Measurements from ENCODE around the gene NELFE. TPM values are rescaled to one million over a fixed set of nuclear protein-coding genes. Genes with fewer than 3 reads are reported as not detected.

The NELFE gene
- total RNA-seq, 2 experiments from 2014 or later = 65.2 to 72.3 TPM

DNA sequence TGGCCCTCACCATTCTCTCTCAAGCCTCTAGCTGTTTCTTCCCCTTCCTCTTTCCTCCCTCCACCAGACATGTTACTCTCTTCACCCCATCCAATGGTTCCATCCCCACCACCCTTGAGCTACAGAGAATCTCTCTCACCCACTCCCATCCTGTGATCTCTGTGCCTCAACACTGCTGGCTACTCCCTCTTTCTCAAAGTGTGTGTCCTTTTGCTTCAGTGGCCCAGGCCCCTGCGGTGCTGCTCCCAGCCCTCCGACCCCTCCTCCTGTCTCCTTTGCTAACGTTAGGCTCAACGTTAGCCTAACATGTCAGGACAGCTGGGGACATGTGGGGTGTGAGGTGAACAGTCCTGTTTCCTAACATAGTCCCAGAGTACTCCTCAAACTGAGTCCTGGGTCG, 5.9 kb downstream of the NELFE start:
- Mint-ChIP-seq H3K4me1 (peaks cover 10% of the 10 kb centered on the region), H3K9me3 (no peaks in the 10 kb centered on the region), H3K36me3 (ENCODE audit: low read depth) (peaks cover 45% of the 10 kb centered on the region), H3K27ac (no peak overlapping the region), H3K27me3 (no peaks in the 10 kb centered on the region), H3K4me3 (no peak overlapping the region)
- DNase-seq = no peak
- ChIA-PET CTCF (interaction anchor here (0.8 to 1.9 kb wide), 6 partner anchors 10 to 131 kb away, joined by 3 to 9 read pairs (median 4); partner anchors contain the start of gene DXO), POLR2A (interaction anchor here (1.4 kb wide), 1 partner anchor 55 kb away, joined by 3 read pairs; the partner anchor contains the start of gene EHMT2)

DNA sequence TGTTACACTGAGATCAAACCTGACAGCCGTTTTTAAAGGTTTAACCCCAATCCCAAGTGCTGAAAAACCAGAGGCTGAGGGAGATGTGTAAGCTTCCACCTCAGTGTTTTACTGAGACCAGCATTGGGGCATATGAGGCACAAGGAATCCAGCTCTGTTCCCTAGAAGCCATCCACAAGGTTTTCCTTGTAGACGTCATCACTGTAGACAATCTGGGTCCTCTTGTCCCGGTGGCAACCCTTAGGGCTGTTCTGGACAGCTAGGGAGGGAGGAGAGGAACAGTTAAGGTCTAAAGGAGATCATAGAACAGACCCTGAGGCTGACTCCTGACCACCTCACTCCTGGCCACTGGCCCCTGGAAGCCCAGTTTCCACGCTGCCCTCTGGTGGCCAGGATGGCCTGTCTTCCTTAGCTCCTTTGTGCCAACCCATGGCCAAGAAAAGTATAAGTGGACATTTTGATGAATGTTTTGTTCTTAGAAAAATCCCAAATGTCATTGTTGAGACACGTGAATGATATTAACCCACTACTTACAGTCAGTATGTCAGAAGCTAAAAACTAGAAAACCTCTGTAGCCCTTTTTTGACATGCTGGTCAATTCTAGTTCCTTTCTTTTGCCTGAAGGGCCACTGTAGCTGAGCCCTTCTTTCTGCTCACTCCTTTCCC, 6.5 kb downstream of the NELFE start:
- H3K27ac Mint-ChIP-seq = no peak overlapping the region
- H3K27me3 Mint-ChIP-seq = no peaks in the 10 kb centered on the region
- H3K36me3 Mint-ChIP-seq (ENCODE audit: low read depth) = peaks cover 43% of the 10 kb centered on the region
- DNase-seq = peak; percentile 44
- POLR2A ChIA-PET = interaction anchor here (1.4 kb wide), 1 partner anchor 55 kb away, joined by 3 read pairs; the partner anchor contains the start of gene EHMT2
- no peaks in the 10 kb centered on the region for H3K9me3 Mint-ChIP-seq
- H3K4me1 Mint-ChIP-seq = peaks cover 3% of the 10 kb centered on the region
- CTCF ChIA-PET = interaction anchor here (0.8 to 1.9 kb wide), 9 partner anchors 9 to 132 kb away, joined by 3 to 9 read pairs (median 4); partner anchors contain the start of gene DXO
- H3K4me3 Mint-ChIP-seq = no peak overlapping the region

DNA sequence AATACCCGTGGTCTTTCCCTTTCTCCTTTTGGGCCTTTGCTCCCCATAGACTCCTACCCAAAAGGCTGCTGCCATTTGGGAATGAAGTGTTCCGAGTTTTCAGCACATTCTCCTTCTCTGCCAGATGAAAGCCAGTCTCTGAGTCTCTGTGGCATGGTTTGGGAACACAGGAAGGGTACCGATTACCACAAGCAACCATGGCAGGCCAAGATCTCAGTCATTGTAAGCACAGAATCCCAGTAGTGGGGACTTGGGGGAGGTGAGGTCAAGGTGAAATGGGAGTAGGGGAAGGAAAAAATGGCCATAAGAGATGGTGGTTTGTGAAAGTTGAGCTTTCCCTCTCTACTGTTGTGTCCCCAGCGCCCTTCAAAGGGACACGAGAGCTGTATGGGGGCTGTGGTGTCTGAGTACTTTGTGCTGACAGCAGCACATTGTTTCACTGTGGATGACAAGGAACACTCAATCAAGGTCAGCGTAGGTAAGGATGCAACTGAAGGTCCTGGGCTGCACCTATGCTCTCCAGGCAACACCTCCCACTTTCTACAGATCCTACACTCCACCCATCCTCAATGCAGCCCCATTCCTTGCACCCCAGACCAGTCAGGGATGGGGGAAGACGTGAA, 8.7 kb downstream of the NELFE start:
- Mint-ChIP-seq H3K36me3 (ENCODE audit: low read depth) (peaks cover 26% of the 10 kb centered on the region), H3K4me3 (no peak overlapping the region), H3K27ac (no peak overlapping the region), H3K27me3 (no peaks in the 10 kb centered on the region), H3K4me1 (no peaks in the 10 kb centered on the region), H3K9me3 (no peaks in the 10 kb centered on the region)
- ChIA-PET CTCF (interaction anchor here (1.0 to 1.5 kb wide), 3 partner anchors 12 to 52 kb away, joined by 3 to 5 read pairs (median 4); no protein-coding TSS in a partner anchor), POLR2A (no interaction called here)
- no peak for DNase-seq

DNA sequence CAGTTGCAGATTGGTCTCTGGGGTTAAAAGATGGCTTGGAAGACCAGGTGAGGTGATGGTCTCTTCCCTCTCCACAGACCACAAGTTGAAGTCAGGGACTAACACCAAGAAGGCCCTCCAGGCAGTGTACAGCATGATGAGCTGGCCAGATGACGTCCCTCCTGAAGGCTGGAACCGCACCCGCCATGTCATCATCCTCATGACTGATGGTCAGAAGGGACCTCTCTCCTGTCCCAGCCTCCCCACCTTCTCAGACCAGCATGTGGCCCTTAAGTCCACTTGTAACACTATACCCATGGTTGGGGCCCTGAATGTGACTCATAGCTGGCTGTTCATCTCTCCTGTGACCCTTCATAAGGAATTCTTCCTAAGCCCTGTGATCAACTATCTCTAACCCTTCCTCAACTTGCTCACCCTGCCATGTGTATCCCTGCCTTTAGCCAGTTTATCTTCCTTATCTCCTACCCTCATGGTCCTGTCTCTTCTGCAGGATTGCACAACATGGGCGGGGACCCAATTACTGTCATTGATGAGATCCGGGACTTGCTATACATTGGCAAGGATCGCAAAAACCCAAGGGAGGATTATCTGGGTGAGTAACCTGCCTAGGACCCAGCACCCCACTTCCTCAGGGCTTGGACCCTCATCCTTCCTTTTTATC, 9.9 kb downstream of the NELFE start:
- Mint-ChIP-seq H3K27ac (no peak overlapping the region), H3K36me3 (ENCODE audit: low read depth) (peaks cover 17% of the 10 kb centered on the region)

DNA sequence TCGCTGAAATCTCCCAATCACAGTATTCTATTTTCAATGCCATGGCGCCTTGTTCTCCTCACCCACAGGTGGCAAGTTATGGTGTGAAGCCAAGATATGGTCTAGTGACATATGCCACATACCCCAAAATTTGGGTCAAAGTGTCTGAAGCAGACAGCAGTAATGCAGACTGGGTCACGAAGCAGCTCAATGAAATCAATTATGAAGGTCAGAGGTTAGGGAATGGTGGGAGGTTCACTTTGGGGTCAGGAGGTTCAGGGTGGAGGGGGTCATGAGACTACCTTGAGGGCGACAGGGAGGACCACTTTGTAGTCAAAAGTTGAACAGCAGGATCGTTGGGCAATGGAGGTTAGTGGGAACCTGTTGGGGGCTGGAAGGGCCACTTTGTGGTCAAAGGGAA, 10.5 kb downstream of the NELFE start:
- ChIA-PET POLR2A (no interaction called here), CTCF (interaction anchor here (1.1 kb wide), 2 partner anchors 11 kb away, joined by 3 read pairs; partner anchors contain the start of gene SKIC2)
- no peak for DNase-seq
- Mint-ChIP-seq H3K36me3 (ENCODE audit: low read depth) (peaks cover 11% of the 10 kb centered on the region), H3K4me1 (no peaks in the 10 kb centered on the region), H3K9me3 (no peaks in the 10 kb centered on the region), H3K27me3 (peaks cover 2% of the 10 kb centered on the region), H3K27ac (no peak overlapping the region), H3K4me3 (no peak overlapping the region)

More for the DNA sequence above, 9.9 kb downstream of the NELFE start:
- H3K9me3 Mint-ChIP-seq = no peaks in the 10 kb centered on the region
- DNase-seq = no peak
- CTCF ChIA-PET = interaction anchor here (1.1 kb wide), 1 partner anchor 11 kb away, joined by 3 read pairs; no protein-coding TSS in a partner anchor
- H3K27me3 Mint-ChIP-seq = peaks cover 2% of the 10 kb centered on the region
- H3K4me3 Mint-ChIP-seq = no peak overlapping the region
- POLR2A ChIA-PET = no interaction called here
- no peaks in the 10 kb centered on the region for H3K4me1 Mint-ChIP-seq

DNA sequence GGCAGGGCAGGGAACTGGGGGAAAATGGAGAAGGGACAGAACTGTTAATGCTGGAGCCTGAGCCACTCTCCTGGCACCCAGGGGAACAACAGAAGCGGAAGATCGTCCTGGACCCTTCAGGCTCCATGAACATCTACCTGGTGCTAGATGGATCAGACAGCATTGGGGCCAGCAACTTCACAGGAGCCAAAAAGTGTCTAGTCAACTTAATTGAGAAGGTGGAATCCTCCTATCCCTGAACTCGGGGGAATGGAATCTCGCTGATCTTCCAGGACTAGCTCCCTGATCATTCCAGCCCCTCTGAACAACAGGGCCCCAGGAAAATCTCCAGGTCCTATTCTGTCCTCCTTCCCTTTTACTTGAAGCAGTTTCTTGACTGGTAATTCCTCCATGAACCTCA, 10.9 kb downstream of the NELFE start:
- POLR2A ChIA-PET = no interaction called here
- Mint-ChIP-seq H3K9me3 (no peaks in the 10 kb centered on the region), H3K36me3 (ENCODE audit: low read depth) (peaks cover 6% of the 10 kb centered on the region), H3K4me3 (no peak overlapping the region), H3K27me3 (peaks cover 2% of the 10 kb centered on the region), H3K4me1 (no peaks in the 10 kb centered on the region), H3K27ac (no peak overlapping the region)
- DNase-seq = no peak
- CTCF ChIA-PET = interaction anchor here (1.1 kb wide), 1 partner anchor 12 kb away, joined by 3 read pairs; the partner anchor contains the start of gene SKIC2

DNA sequence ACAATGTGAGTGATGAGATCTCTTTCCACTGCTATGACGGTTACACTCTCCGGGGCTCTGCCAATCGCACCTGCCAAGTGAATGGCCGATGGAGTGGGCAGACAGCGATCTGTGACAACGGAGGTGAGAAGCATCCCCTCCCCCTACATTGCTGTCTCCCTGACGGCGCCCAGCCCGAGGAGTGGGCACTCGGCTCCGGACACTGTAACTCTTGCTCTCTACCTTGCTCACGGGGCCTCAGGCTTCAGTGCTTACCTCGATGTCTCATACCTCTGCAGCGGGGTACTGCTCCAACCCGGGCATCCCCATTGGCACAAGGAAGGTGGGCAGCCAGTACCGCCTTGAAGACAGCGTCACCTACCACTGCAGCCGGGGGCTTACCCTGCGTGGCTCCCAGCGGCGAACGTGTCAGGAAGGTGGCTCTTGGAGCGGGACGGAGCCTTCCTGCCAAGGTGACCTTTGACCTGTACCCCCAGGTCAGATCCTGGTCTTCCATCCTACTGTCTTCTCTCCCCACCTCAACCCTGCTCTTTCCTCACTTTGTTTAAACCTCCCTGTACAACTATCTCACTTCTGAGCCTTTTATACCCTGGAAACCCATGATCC, 11.6 kb downstream of the NELFE start:
- POLR2A ChIA-PET = no interaction called here
- no peaks in the 10 kb centered on the region for H3K4me1 Mint-ChIP-seq
- H3K9me3 Mint-ChIP-seq = no peaks in the 10 kb centered on the region
- no peak for DNase-seq
- CTCF ChIA-PET = interaction anchor here (1.1 kb wide), 1 partner anchor 12 kb away, joined by 3 read pairs; the partner anchor contains the start of gene SKIC2
- H3K36me3 Mint-ChIP-seq (ENCODE audit: low read depth) = peaks cover 3% of the 10 kb centered on the region
- H3K27me3 Mint-ChIP-seq = peaks cover 2% of the 10 kb centered on the region
- no peak overlapping the region for H3K4me3 Mint-ChIP-seq
- no peak overlapping the region for H3K27ac Mint-ChIP-seq

DNA sequence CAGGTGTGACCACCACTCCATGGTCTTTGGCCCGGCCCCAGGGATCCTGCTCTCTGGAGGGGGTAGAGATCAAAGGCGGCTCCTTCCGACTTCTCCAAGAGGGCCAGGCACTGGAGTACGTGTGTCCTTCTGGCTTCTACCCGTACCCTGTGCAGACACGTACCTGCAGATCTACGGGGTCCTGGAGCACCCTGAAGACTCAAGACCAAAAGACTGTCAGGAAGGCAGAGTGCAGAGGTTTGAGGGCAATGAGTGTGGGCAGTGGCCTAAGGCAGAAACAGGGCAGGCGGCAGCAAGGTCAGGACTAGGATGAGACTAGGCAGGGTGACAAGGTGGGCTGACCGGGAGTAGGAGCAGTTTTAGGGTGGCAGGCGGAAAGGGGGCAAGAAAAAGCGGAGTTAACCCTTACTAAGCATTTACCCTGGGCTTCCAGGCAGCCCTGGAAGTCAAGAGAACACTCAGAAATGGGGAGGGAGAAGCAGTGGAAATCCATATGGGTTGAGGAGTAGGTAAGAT, 12.3 kb downstream of the NELFE start:
- CTCF ChIA-PET = no interaction called here
- H3K4me3 Mint-ChIP-seq = no peak overlapping the region
- peaks cover 2% of the 10 kb centered on the region for H3K27me3 Mint-ChIP-seq
- peaks cover 3% of the 10 kb centered on the region for H3K36me3 Mint-ChIP-seq (ENCODE audit: low read depth)
- DNase-seq = no peak
- no peaks in the 10 kb centered on the region for H3K4me1 Mint-ChIP-seq
- POLR2A ChIA-PET = no interaction called here
- H3K27ac Mint-ChIP-seq = no peak overlapping the region
- no peaks in the 10 kb centered on the region for H3K9me3 Mint-ChIP-seq

DNA sequence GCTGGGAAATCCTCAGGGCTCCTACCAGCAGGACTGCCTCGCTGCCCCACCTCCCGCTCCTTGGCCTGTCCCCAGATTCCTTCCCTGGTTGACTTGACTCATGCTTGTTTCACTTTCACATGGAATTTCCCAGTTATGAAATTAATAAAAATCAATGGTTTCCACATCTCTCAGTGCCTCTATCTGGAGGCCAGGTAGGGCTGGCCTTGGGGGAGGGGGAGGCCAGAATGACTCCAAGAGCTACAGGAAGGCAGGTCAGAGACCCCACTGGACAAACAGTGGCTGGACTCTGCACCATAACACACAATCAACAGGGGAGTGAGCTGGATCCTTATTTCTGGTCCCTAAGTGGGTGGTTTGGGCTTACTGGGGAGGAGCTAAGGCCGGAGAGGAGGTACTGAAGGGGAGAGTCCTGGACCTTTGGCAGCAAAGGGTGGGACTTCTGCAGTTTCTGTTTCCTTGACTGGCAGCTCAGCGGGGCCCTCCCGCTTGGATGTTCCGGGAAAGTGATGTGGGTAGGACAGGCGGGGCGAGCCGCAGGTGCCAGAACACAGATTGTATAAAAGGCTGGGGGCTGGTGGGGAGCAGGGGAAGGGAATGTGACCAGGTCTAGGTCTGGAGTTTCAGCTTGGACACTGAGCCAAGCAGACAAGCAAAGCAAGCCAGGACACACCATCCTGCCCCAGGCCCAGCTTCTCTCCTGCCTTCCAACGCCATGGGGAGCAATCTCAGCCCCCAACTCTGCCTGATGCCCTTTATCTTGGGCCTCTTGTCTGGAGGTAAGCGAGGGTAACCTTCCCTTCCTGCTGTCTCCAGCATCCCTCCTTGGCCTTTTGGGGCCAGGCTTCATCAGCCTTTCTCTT, 13.0 kb downstream of the NELFE start, which contains the start of gene CFB:
Gene CFB, plus strand, starts transcription at position 589 of the 863 bp plus-strand sequence. Its CDS starts 127 bp downstream, at position 716.
- no peaks in the 10 kb centered on the region for H3K4me1 Mint-ChIP-seq
- H3K4me3 Mint-ChIP-seq = no peak within 1 kb of the TSS
- DNase-seq = no peak
- POLR2A ChIA-PET = interaction anchor here (0.6 kb wide), 1 partner anchor 25 kb away, joined by 3 read pairs; no protein-coding TSS in a partner anchor
- peaks cover under 1% of the 10 kb centered on the region for H3K36me3 Mint-ChIP-seq (ENCODE audit: low read depth)
- CTCF ChIA-PET = interaction anchor here (0.6 to 1.3 kb wide), 3 partner anchors 11 to 339 kb away, joined by 3 read pairs; partner anchors contain the start of gene ATF6B
- no peaks in the 10 kb centered on the region for H3K9me3 Mint-ChIP-seq
- peaks cover 4% of the 10 kb centered on the region for H3K27me3 Mint-ChIP-seq
- no peak within 1 kb of the TSS for H3K27ac Mint-ChIP-seq

DNA sequence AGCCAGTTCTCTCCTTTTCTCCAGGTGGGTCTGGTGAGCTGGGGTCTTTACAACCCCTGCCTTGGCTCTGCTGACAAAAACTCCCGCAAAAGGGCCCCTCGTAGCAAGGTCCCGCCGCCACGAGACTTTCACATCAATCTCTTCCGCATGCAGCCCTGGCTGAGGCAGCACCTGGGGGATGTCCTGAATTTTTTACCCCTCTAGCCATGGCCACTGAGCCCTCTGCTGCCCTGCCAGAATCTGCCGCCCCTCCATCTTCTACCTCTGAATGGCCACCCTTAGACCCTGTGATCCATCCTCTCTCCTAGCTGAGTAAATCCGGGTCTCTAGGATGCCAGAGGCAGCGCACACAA, 13.6 kb downstream of the NELFE start:
- POLR2A ChIA-PET = interaction anchor here (0.6 kb wide), 1 partner anchor 25 kb away, joined by 3 read pairs; no protein-coding TSS in a partner anchor
- Mint-ChIP-seq H3K9me3 (no peaks in the 10 kb centered on the region), H3K4me3 (no peak overlapping the region), H3K27me3 (peaks cover 9% of the 10 kb centered on the region), H3K27ac (no peak overlapping the region), H3K36me3 (ENCODE audit: low read depth) (no peaks in the 10 kb centered on the region), H3K4me1 (no peaks in the 10 kb centered on the region)
- CTCF ChIA-PET = interaction anchor here (0.6 to 1.3 kb wide), 3 partner anchors 11 to 339 kb away, joined by 3 read pairs; partner anchors contain the start of gene ATF6B
- no peak for DNase-seq

DNA sequence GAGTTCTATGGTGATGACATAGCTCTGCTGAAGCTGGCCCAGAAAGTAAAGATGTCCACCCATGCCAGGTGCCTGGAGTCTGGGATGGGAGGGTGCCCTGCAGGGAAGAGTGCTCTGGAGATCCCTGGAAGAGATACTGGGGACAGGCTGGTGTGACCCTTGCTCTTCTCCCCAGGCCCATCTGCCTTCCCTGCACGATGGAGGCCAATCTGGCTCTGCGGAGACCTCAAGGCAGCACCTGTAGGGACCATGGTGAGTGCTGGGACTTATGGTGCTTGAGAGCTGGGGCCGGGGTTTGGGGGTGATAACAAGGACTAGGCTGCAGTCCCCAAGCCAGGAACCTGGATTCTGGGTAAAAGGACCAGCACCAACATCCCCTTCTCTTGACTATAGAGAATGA, 15.0 kb downstream of the NELFE start:
- Mint-ChIP-seq H3K4me1 (no peaks in the 10 kb centered on the region), H3K9me3 (no peaks in the 10 kb centered on the region), H3K4me3 (no peak overlapping the region), H3K27me3 (peaks cover 9% of the 10 kb centered on the region), H3K36me3 (ENCODE audit: low read depth) (no peaks in the 10 kb centered on the region), H3K27ac (no peak overlapping the region)
- ChIA-PET POLR2A (no interaction called here), CTCF (interaction anchor here (0.5 to 3.0 kb wide), 3 partner anchors 8 to 19 kb away, joined by 3 to 9 read pairs (median 4); no protein-coding TSS in a partner anchor)
- no peak for DNase-seq

All from activated CD4-positive, alpha-beta T cell treated with anti-CD3 and anti-CD28 coated beads, Interleukin-2, amount 10 ng/mL, durations not matched to agents 7 days and 5 days (primary cell).